ENCODE results near the gene CIBAR2.

The CIBAR2 gene

DNA sequence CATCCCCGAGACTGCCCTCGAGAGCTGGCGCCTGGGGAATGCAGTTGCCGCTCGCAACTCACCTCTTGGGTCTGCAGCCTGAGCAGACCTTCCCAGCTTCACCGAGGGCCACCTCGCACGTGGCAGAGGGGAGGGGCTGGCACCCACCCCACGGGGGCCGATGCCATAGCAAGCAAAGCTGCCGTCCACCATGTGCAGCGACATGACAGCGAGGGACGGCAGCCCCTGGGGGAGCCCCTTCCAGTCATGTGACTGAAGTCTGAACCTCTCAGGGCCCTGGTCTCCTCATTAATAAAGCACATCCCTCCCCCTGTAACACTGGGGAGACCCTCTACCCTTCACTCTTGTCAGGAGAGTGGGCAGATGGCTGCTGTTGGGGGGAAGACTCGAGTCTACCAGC lies 30.5 kb downstream of the CIBAR2 start:
- no peak for DNase-seq (ENCODE audit: insufficient read length, low spot score)
- FAIRE-seq = no peak
- TF ChIP-seq CTCF (IDR thresholded peaks at IDR 0.05; ENCODE audit: insufficient read depth, missing control alignments) = no peak

GRCh38 chr16:85081038-85081437 lies 31.2 kb downstream of the CIBAR2 start:
- DNase-seq (ENCODE audit: insufficient read length, low spot score) = no peak
- TF ChIP-seq CTCF (IDR thresholded peaks at IDR 0.05; ENCODE audit: insufficient read depth, missing control alignments) = no peak
- FAIRE-seq = no peak

- FAIRE-seq (no peak), DNase-seq (ENCODE audit: insufficient read length, low spot score) (no peak)
- TF ChIP-seq CTCF (IDR thresholded peaks at IDR 0.05; ENCODE audit: insufficient read depth, missing control alignments) = no peak
These were observed 32.3 kb downstream of the CIBAR2 start for GRCh38 chr16:85079785-85080570.

GRCh38 chr16:85078952-85079351 lies 33.3 kb downstream of the CIBAR2 start:
- FAIRE-seq (no peak), DNase-seq (ENCODE audit: insufficient read length, low spot score) (no peak)
- no peak for TF ChIP-seq CTCF (IDR thresholded peaks at IDR 0.05; ENCODE audit: insufficient read depth, missing control alignments)

- DNase-seq (ENCODE audit: insufficient read length, low spot score) (no peak), FAIRE-seq (no peak)
- no peak for TF ChIP-seq CTCF (IDR thresholded peaks at IDR 0.05; ENCODE audit: insufficient read depth, missing control alignments)
These were observed 34.0 kb downstream of the CIBAR2 start for GRCh38 chr16:85078226-85078625.

DNA sequence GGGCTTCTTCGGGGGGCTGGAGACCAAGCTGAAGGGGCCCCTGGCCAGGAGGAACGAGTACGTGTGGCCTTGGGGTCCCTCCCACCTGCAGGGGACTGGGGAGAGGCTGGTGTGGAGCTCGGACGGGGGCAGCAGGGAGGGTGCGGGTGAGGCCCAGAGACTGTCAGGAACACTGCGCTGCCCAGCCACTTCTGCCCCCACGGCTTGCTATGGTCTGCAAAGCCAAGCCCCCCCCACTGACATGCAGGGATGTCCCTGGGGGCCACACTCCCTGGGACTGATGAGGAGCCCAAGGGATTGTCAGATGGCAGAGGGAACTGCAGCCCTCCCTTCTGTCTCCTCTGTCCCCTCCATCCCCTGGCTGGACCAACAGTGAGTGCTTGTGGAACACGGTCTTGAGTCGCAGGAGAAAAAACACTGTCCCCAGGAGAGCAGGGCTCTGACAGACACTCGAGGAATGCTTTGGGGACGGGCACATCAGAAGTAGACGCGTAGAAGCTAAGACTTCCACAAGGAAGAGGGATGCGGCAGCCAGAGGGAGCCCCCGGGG lies 34.6 kb downstream of the CIBAR2 start:
- no peak for FAIRE-seq
- no peak for TF ChIP-seq CTCF (IDR thresholded peaks at IDR 0.05; ENCODE audit: insufficient read depth, missing control alignments)

DNA sequence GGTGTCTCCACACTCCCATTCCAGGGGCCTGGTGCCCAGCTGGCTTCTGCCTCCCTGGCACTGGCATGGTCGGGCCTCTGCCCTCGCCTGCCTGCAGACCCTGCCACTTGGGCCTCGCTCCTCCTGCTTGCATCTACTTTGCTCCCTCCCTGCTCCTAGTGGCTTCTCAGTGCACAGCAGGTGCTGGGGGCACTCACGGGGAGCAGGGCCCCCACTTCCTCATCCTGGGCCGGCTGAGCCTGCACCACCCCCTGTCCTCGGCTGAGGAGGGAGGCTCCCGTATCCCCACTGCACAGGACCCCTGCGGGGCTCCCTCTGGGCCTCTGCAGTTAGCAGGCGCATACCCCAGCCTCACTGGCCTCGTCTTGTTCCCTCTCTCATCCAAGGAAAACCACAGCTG lies 35.2 kb downstream of the CIBAR2 start:
- DNase-seq (ENCODE audit: insufficient read length, low spot score) = no peak
- no peak for TF ChIP-seq CTCF (IDR thresholded peaks at IDR 0.05; ENCODE audit: insufficient read depth, missing control alignments)
- FAIRE-seq = no peak

More for the DNA sequence above, 34.6 kb downstream of the CIBAR2 start:
- no peak for DNase-seq (ENCODE audit: insufficient read length, low spot score)

Measured in D721Med (cell line).